Left lung (tissue), 14 donors: ENCODE data around the gene BRINP2. TPM values are rescaled to one million over a fixed set of nuclear protein-coding genes. Genes with fewer than 3 reads are reported as not detected.

ENCODE experiments used
- ATAC-seq: fragments of 200-7000 bp; cut with Tn5 transposase; one replicate; pipeline ENCODE4 v1.9.1; 2020; ENCODE audit warnings: moderate library complexity
- DNase-seq, 4 donors: peaks; one replicate each; pipeline ENCODE4 v3.0.0-alpha.2; 2013 to 2020
- H3K27ac ChIP-seq, 2 donors: fragments of 200-600 bp; sonication (generic) in 1 of 2; one replicate each; pipeline versions ENCODE4 v1.5.0 to v1.8.0; 2020 to 2021
- H3K27me3 ChIP-seq, 2 donors: fragments of 200-600 bp; sonication (generic) in 1 of 2; one replicate each; pipeline versions ENCODE4 v1.5.0 to v1.8.0; 2020 to 2021
- H3K36me3 ChIP-seq, 2 donors: fragments of 200-600 bp; sonication (generic) in 1 of 2; one replicate each; pipeline versions ENCODE4 v1.5.0 to v1.8.0; 2020 to 2021
- H3K4me1 ChIP-seq, 2 donors: fragments of 200-600 bp; one replicate each; pipeline ENCODE4 v1.8.0; 2021
- H3K4me3 ChIP-seq, 2 donors: fragments of 200-600 bp; sonication (generic) in 1 of 2; one replicate each; pipeline versions ENCODE4 v1.5.0 to v1.8.0; 2020 to 2021; ENCODE audit warnings: mild to moderate bottlenecking in 1 of 2
- H3K9me3 ChIP-seq, 2 donors: fragments of 200-600 bp; sonication (generic) in 1 of 2; one replicate each; pipeline versions ENCODE4 v1.5.0 to v1.8.0; 2020 to 2021
- intact Hi-C, 2 donors: fragments of 100-400 bp; cut with DNase I; formaldehyde crosslinking; loops; one replicate each; pipeline versions ENCODE4 v1.11.2 to v1.14.2; 2022
- long read RNA-seq, 12 donors: library from polyadenylated mRNA in 2 of 12; unstranded in 2 of 12; transcript quantifications; one replicate each; pipeline ENCODE4 v2.0.0 and lab custom pipeline, GENCODE V29; 2019 to 2026
- polyA plus RNA-seq, 6 donors: library from polyadenylated mRNA; unstranded; fragments of 120-200 nt; gene quantifications; one replicate each; pipeline ENCODE4 v1.2.1, GENCODE V29; 2013; ENCODE audit not compliant: insufficient read length in 6 of 6
- total RNA-seq, 2 donors: library from RNA; stranded (reverse); fragmentation: NEBNext Ultra II Directional; extraction: Animal tissue kit (Norgen Biotek cat#: 25700); gene quantifications; one replicate each; pipeline ENCODE4 v1.2.1, GENCODE V29; 2021
- TF ChIP-seq, protein P1 (sequence below), 2 donors: fragments of 200-600 bp; sonication (generic) in 1 of 2; IDR thresholded peaks; one replicate each; pipeline versions ENCODE4 v1.5.0 to v1.8.0; 2021; ENCODE audit warnings: antibody characterized with exemption in 2 of 2
- donor health status: DM: no; HTN: yes; CAD: no.
- donor health status: DM: no; HTN: no; CAD: no.

The BRINP2 gene, protein sequence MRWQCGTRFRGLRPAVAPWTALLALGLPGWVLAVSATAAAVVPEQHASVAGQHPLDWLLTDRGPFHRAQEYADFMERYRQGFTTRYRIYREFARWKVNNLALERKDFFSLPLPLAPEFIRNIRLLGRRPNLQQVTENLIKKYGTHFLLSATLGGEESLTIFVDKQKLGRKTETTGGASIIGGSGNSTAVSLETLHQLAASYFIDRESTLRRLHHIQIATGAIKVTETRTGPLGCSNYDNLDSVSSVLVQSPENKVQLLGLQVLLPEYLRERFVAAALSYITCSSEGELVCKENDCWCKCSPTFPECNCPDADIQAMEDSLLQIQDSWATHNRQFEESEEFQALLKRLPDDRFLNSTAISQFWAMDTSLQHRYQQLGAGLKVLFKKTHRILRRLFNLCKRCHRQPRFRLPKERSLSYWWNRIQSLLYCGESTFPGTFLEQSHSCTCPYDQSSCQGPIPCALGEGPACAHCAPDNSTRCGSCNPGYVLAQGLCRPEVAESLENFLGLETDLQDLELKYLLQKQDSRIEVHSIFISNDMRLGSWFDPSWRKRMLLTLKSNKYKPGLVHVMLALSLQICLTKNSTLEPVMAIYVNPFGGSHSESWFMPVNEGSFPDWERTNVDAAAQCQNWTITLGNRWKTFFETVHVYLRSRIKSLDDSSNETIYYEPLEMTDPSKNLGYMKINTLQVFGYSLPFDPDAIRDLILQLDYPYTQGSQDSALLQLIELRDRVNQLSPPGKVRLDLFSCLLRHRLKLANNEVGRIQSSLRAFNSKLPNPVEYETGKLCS
- total RNA-seq (under 1 TPM in 1 of 2 donors, not detected in 1; 0.08 TPM), polyA plus RNA-seq (1 to 10 TPM in 1 of 6 donors, under 1 TPM in 5; 0.53 to 1.5 (median 0.85) TPM)
- long read RNA-seq, donor 1, result 0 reads
- long read RNA-seq, donor 2, result 0 reads
- long read RNA-seq, donor 3, result 0 reads
- long read RNA-seq, donor 4, result 0 reads
- long read RNA-seq, donor 5, result 0 reads
- long read RNA-seq, donor 6, partial matches to known transcripts, result 0 of 1 reads
- long read RNA-seq, donor 6, other reads (novel, unspliced or antisense), result 0 of 1 reads
- long read RNA-seq, donor 7, result 0 reads
- long read RNA-seq, donor 8, result 0 reads
- long read RNA-seq, donor 9, result 0 reads
- long read RNA-seq, donor 10, result 0 reads
- long read RNA-seq, donor 11, partial matches to known transcripts, result 0 of 3 reads
- long read RNA-seq, donor 11, other reads (novel, unspliced or antisense), result 0 of 3 reads
- long read RNA-seq, donor 12, result 0 reads

DNA sequence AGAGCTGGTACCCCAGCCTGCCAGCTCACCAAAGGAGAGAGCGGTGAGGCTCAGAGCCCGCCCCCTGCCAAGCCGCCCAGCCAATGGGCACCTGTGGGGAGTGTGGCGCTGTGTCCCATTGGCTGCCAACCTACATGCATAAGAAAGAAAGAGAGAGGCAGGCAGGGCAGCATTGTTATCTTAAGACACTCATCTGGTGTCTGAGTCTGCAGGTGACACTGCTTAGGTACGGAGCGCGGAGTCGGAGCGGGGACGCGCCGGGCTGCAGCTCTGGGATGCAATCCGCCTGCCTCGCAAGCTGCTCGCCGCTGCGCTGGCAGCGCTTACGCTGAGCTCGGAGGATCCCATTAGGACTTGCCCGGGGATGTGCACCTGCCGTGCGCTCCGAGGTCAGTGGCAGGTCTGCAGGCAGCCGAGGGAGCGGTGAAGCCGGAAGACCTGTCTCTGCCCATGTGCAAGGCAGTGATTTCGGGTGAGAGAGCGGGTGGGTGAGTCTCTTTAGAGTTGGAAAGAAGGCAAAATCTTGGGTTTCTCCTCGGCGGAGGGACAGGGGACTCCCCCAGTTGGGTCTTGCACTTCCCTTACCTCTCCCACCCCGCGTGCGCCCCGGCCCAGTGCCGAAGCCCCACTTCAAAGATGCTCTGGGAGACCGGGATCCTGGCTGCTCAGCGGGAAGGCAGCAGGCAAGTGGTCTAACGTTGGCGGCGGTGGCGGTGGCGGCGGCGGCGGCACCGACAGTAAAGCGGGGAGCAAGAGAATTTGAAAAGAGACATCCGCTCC lies at the start of gene BRINP2:
TSS of gene BRINP2 (plus strand) at position 203 of the 780 bp plus-strand sequence. CDS start 58,919 bp downstream, outside the sequence.
- no peaks in the 10 kb centered on the region for H3K36me3 ChIP-seq
- DNase-seq, result peak in 3 of 4 donors; percentile 36 to 78 (median 41)

DNA sequence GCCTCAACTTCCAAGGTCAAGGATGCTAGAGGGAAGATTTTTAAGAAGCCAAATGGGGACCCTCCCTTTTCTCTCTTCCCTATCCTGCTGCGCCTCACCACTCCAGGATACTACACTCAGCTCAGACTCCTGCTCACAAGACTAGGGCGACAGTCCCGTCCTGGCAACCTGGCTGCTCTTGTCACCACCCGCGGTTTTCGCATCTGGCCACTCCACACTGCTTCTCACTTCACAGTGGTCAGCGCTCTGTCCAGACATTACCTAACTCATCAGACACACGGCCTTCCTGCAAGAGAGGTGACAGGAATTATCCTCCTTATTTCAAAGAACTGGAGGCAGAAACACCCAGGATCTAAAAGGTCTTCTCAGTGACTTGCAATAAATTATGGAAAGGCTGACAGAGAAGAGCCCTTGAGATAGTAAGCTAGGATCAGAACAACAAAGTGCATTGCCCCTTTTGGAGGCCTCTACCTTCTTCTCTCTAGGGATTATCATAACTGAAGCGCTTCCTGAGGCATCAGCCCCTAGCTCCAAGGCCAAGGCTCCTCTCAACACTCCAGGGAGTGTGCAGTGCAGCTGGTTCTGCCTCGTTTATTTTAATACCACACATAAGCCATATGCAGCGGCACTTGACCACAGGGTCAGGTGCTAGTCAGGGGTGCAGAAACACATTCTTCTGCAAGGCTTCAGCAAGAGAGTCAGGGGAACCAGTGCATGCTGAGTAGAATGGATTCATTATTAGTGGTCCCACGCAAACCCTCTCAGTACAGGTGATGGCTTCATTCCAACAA lies 48.1 kb upstream of the BRINP2 start:
- Histone ChIP-seq H3K9me3 (no peaks in the 10 kb centered on the region), H3K36me3 (no peaks in the 10 kb centered on the region), H3K4me1 (no peaks in the 10 kb centered on the region), H3K4me3 (no peak overlapping the region), H3K27ac (no peak overlapping the region), H3K27me3 (no peaks in the 10 kb centered on the region)
- ATAC-seq (no peak), DNase-seq (no peak)
- intact Hi-C loops, result no loop called here
- TF ChIP-seq, protein P1, sequence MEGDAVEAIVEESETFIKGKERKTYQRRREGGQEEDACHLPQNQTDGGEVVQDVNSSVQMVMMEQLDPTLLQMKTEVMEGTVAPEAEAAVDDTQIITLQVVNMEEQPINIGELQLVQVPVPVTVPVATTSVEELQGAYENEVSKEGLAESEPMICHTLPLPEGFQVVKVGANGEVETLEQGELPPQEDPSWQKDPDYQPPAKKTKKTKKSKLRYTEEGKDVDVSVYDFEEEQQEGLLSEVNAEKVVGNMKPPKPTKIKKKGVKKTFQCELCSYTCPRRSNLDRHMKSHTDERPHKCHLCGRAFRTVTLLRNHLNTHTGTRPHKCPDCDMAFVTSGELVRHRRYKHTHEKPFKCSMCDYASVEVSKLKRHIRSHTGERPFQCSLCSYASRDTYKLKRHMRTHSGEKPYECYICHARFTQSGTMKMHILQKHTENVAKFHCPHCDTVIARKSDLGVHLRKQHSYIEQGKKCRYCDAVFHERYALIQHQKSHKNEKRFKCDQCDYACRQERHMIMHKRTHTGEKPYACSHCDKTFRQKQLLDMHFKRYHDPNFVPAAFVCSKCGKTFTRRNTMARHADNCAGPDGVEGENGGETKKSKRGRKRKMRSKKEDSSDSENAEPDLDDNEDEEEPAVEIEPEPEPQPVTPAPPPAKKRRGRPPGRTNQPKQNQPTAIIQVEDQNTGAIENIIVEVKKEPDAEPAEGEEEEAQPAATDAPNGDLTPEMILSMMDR (IDR thresholded peaks at IDR 0.05), result no peak

More for the DNA sequence above, at the start of gene BRINP2:
- H3K27me3 ChIP-seq, result peaks cover 47 to 64% of the 10 kb centered on the region in 2 donors
- H3K4me1 ChIP-seq, result peaks cover 0 to 5% of the 10 kb centered on the region in 2 donors
- intact Hi-C loops, result no loop called here
- peak; percentile 96 for ATAC-seq
- TF ChIP-seq, protein P1 (IDR thresholded peaks at IDR 0.05), result no peak
- H3K4me3 ChIP-seq, result peak within 1 kb of the TSS in 1 of 2 donors; percentile 15
- H3K27ac ChIP-seq, result no peak within 1 kb of the TSS
- H3K9me3 ChIP-seq, result no peaks in the 10 kb centered on the region

DNA sequence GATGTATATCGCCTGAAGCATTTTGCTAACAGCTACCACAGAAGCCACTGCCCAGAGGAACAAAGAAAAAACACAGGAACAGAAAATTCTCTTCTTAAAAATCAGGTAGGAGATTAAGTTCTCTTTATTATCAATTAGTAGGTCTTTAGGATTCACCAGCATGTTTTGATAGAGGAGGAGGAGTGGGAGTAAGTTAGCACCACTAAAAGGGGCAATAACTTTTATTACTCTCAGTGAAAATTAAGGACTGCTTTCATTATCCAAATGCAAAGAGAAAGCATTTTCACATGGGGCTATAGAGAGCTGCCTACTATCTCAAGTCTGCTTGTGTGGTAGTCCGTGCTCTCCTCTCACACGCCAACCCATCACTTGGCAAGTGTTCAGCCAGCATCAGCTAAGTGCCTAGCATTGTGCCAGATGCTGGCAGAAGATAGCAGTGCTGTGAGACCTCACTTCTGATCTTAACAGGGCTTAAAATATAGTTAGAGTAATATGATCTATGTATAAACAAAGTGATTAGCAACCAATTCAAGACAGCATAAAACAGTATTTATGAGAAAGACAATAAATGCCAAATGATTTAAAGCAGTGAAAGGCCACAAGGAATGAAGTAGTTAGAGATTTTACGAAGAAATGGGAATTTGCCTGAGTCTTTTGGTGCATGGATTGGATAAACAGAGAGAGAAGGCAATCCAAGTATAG lies 46.0 kb upstream of the BRINP2 start:
- no peak for ATAC-seq
- no peak overlapping the region for H3K4me3 ChIP-seq
- H3K4me1 ChIP-seq, result no peaks in the 10 kb centered on the region
- no peak overlapping the region for H3K27ac ChIP-seq
- no peaks in the 10 kb centered on the region for H3K36me3 ChIP-seq
- no peaks in the 10 kb centered on the region for H3K9me3 ChIP-seq
- H3K27me3 ChIP-seq, result no peaks in the 10 kb centered on the region
- TF ChIP-seq, protein P1 (IDR thresholded peaks at IDR 0.05), result no peak
- intact Hi-C loops, result no loop called here
- DNase-seq, result no peak

DNA sequence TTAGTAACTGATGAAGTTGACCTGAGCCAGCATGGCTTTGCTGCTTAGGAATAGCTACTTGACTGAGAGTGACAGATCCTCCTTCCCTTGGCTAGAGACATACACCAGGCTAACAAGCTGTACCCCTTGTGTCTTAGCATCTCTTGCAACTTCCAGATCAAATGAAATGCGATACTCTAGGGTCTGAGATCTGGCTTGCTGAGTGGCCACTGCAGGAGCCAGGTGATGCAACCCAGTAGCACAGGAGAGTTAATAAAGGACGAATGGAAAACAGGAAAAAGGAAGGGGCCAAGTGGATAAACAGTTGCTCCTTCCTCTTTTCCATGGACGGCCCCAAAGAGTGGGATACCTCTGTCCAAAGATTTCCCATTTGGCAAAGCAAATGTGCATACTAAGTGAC lies 44.5 kb upstream of the BRINP2 start:
- Histone ChIP-seq H3K27me3 (no peaks in the 10 kb centered on the region), H3K36me3 (no peaks in the 10 kb centered on the region), H3K4me1 (no peaks in the 10 kb centered on the region), H3K9me3 (no peaks in the 10 kb centered on the region), H3K4me3 (no peak overlapping the region), H3K27ac (no peak overlapping the region)
- DNase-seq, result no peak
- ATAC-seq, result no peak
- intact Hi-C loops, result no loop called here
- TF ChIP-seq, protein P1 (IDR thresholded peaks at IDR 0.05), result no peak
